ENCODE results near the gene ABLIM2. TPM values are rescaled to one million over a fixed set of nuclear protein-coding genes. Genes with fewer than 3 reads are reported as not detected.

Gene ABLIM2
- total and polyA plus RNA-seq, 2 of the 4 experiments (the other 2 are of a cell fraction): under 0.01 to 0.10 TPM

DNA sequence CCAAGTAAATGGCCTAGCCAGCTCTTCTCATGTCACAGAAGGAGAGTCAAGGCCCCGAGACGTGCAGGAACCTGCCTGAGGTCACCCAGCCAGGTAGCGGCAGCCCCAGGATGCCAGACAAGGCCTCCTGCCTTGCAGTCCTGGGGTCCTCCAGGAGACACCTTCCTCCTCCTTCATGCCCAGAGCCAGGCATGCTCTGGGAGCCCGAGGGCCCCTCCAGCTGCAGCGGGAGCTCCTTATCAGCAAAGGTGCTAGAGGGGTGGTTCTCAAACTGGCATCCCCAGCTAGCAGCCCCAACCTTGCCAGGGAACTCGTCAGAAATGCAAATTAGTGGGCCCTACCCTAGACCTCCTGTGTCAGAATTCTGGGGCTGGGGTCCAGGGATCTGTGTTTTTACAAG is 162.7 kb downstream of the ABLIM2 start:
- dilution Hi-C loops (cut with HindIII; ENCODE audit: low sequenced_read_pairs, unreplicated experiment) (no loop called here), intact Hi-C loops (cut with micrococcal nuclease) (no loop called here), in situ Hi-C loops (cut with MboI; ENCODE audit: low sequenced_read_pairs) (no loop called here)
- no peak overlapping the region for H2BK120ac ChIP-seq (ENCODE audit: low read depth, low read length)
- no peaks in the 10 kb centered on the region for H3K36me3 ChIP-seq (ENCODE audit: control insufficient read depth, insufficient read depth, low read length)
- H2AK5ac ChIP-seq (ENCODE audit: low read depth, low read length): no peak overlapping the region
- TF ChIP-seq RCOR1 (IDR thresholded peaks at IDR 0.05; ENCODE audit: insufficient replicate concordance, low read length): no peak
- no peak for TF ChIP-seq RFX5 (IDR thresholded peaks at IDR 0.05; ENCODE audit: low read depth, low read length)
- no peaks in the 10 kb centered on the region; the same call in 1 of the 2 replicates for H4K20me1 ChIP-seq (ENCODE audit: insufficient read depth, low read length)
- no peak for ATAC-seq (ENCODE audit: low read depth)
- H3K27me3 ChIP-seq (ENCODE audit: control insufficient read depth, insufficient read depth, low read length): peaks cover 38% of the 10 kb centered on the region
- peaks cover 5% of the 10 kb centered on the region for H3K9me3 ChIP-seq (ENCODE audit: control insufficient read depth, insufficient read depth, low read length)
- WGBS, 2 experiments (ENCODE audit: extremely low coverage in 2 of 2, insufficient read length in 1 of 2): no CpG with 5 or more reads among the region's 6 CpGs
- H2BK5ac ChIP-seq (ENCODE audit: low read depth, low read length, poor library complexity, severe bottlenecking): no peak overlapping the region
- no peaks in the 10 kb centered on the region for H3K79me1 ChIP-seq (ENCODE audit: low read depth in 1 of 2, low read length in 2 of 2)
- no peak overlapping the region for H4K8ac ChIP-seq (ENCODE audit: low read depth in 2 of 2, low read length in 2 of 2)
- no peak overlapping the region for H3K23ac ChIP-seq (ENCODE audit: low read depth, low read length)
- H3K27ac ChIP-seq (ENCODE audit: insufficient read depth, low read length): no peak overlapping the region
- no peak overlapping the region for H4K91ac ChIP-seq (ENCODE audit: insufficient read depth, low read depth, low read length)
- H3K4me3 ChIP-seq (ENCODE audit: insufficient read depth, low read depth, low read length): no peak overlapping the region
- H3K4ac ChIP-seq (ENCODE audit: low read depth, low read length): no peak overlapping the region
- H3K9ac ChIP-seq (ENCODE audit: low read depth, low read length): no peak overlapping the region
- no peak overlapping the region for H3K4me2 ChIP-seq (ENCODE audit: low read depth, low read length)
- DNase-seq: no peak
- BruUV-seq (replicated peaks): no TSS peak
- ChIA-PET POLR2A (ENCODE audit: unreplicated experiment) (no interaction called here), CTCF (no interaction called here)
- H2AK9ac ChIP-seq (replicated peaks; ENCODE audit: low read depth, low read length, poor library complexity): no peak overlapping the region
- no peaks in the 10 kb centered on the region for H3K4me1 ChIP-seq (ENCODE audit: control insufficient read depth, insufficient read depth, low read length)
- H2BK15ac ChIP-seq (ENCODE audit: low read depth, low read length): no peak overlapping the region
- H3K18ac ChIP-seq (ENCODE audit: low read depth, low read length): no peak overlapping the region
- H2AFZ ChIP-seq (replicated peaks; ENCODE audit: low read length, poor library complexity): no peak overlapping the region
- H4K5ac ChIP-seq (ENCODE audit: low read depth, low read length): no peak overlapping the region
- H3K9me1 ChIP-seq (ENCODE audit: insufficient read depth, low read length): no peaks in the 10 kb centered on the region
- no peak overlapping the region for H2BK20ac ChIP-seq (ENCODE audit: low read depth, low read length)
- no peak overlapping the region for H3K56ac ChIP-seq (ENCODE audit: extremely low read depth, insufficient read depth, low read length)
- no peak overlapping the region for H3K14ac ChIP-seq (replicated peaks; ENCODE audit: low read depth, low read length)
